Panc1 (cell line): ENCODE data around the gene SERTM2. TPM values are rescaled to one million over a fixed set of nuclear protein-coding genes. Genes with fewer than 3 reads are reported as not detected.

Experiments used
- ATAC-seq: fragments of 200-7000 bp; cut with Tn5 transposase; 2 replicates; pipeline ENCODE4 v1.9.1; 2020; ENCODE audit warnings: mild to moderate bottlenecking, moderate library complexity
- BruUV-seq: library from RNA; stranded (reverse); fragments of 400-500 nt; replicated peaks from 2 replicates; lab custom pipeline; 2021; lab: Mats Ljungman, UMichigan
- CTCF ChIA-PET: fragments of 300-600 bp; sonication (Branson Sonifier 250); formaldehyde crosslinking; loops from one replicate; lab custom pipeline; 2022; ENCODE audit warnings: antibody characterized with exemption; lab: Charles Lee
- POLR2A ChIA-PET: fragments of 300-600 bp; sonication (Branson Sonifier 250); formaldehyde crosslinking; loops from one replicate; lab custom pipeline; 2022; ENCODE audit warnings: antibody characterized with exemption; lab: Charles Lee
- DNase-seq: peaks from one replicate; pipeline ENCODE4 v3.0.0-alpha.2; 2010; ENCODE audit warnings: low read depth, low spot score
- H3K27ac ChIP-seq: 2 replicates; pipeline ENCODE4 v1.5.1; 2011; ENCODE audit warnings: mild to moderate bottlenecking, low read length, inconsistent platforms
- H3K27me3 ChIP-seq: fragments of 200-500 bp; sonication (Bioruptor generic); 2 replicates; pipeline ENCODE4 v1.6.0; 2014; ENCODE audit warnings: low read length, inconsistent platforms; ENCODE audit not compliant: control insufficient read depth, insufficient read depth
- H3K36me3 ChIP-seq: fragments of 200-500 bp; sonication (Bioruptor generic); 2 replicates; pipeline ENCODE4 v1.5.1; 2014; ENCODE audit warnings: inconsistent platforms, mild to moderate bottlenecking, low read length, moderate library complexity; ENCODE audit not compliant: control insufficient read depth, insufficient read depth
- H3K4me1 ChIP-seq: 2 replicates; pipeline ENCODE4 v1.5.1; 2011; ENCODE audit warnings: inconsistent platforms, mild to moderate bottlenecking, low read length, moderate library complexity; ENCODE audit not compliant: control insufficient read depth, insufficient read depth
- H3K4me3 ChIP-seq, 2 experiments: 2 replicates each; pipeline ENCODE4 v1.5.1; 2011 to 2012; ENCODE audit warnings: low read depth in 2 of 2, low read length in 2 of 2, mild to moderate bottlenecking in 2 of 2, inconsistent platforms in 1 of 2, moderate library complexity in 1 of 2
- H3K9me3 ChIP-seq: fragments of 200-500 bp; sonication (Bioruptor generic); 2 replicates; pipeline ENCODE4 v1.5.1; 2014; ENCODE audit warnings: low read depth, mild to moderate bottlenecking, inconsistent platforms, low read length, moderate library complexity; ENCODE audit not compliant: control insufficient read depth, insufficient read depth
- POLR2AphosphoS5 ChIP-seq: IDR thresholded peaks from 2 replicates; pipeline ENCODE4 v1.6.1; 2012; ENCODE audit warnings: mild to moderate bottlenecking, low read depth, low read length, moderate library complexity
- REST ChIP-seq, 2 experiments: IDR thresholded peaks; 2 replicates each; pipeline ENCODE4 v1.6.1; 2011 to 2012; ENCODE audit warnings: low read depth in 2 of 2, control low read depth in 1 of 2, low read length in 1 of 2, mild to moderate bottlenecking in 1 of 2, moderate library complexity in 1 of 2; ENCODE audit not compliant: insufficient read depth in 1 of 2
- SIN3A ChIP-seq: IDR thresholded peaks from 2 replicates; pipeline ENCODE4 v1.6.1; 2012; ENCODE audit warnings: low read depth, mild to moderate bottlenecking, low read length, moderate library complexity, borderline replicate concordance; ENCODE audit not compliant: insufficient read depth
- TCF7L2 ChIP-seq: IDR thresholded peaks from 2 replicates; pipeline ENCODE4 v1.6.1; 2011; ENCODE audit warnings: mild to moderate bottlenecking, low read depth, low read length, inconsistent platforms
- in situ Hi-C: cut with HindIII; loops from 2 replicates; pipeline ENCODE4 v1.10.0; 2016; ENCODE audit warnings: low sequenced_read_pairs, low pct_unique_long_range_greater_than_20kb
- intact Hi-C: fragments of 100-400 bp; cut with micrococcal nuclease; formaldehyde crosslinking; loops from one replicate; pipeline ENCODE4 v1.10.0; 2022; ENCODE audit not compliant: unreplicated experiment
- total RNA-seq: library from RNA; stranded (reverse); gene quantifications from one replicate; pipeline ENCODE4 v1.2.1, GENCODE V29; 2021; ENCODE audit not compliant: unreplicated experiment
- TF ChIP-seq, protein P1 (sequence below): fragments of 450-650 bp; IDR thresholded peaks from 2 replicates; pipeline ENCODE4 v1.5.1; 2017; ENCODE audit warnings: mild to moderate bottlenecking

Gene SERTM2
- total RNA-seq, 1 experiment from 2014 or later: not detected

DNA sequence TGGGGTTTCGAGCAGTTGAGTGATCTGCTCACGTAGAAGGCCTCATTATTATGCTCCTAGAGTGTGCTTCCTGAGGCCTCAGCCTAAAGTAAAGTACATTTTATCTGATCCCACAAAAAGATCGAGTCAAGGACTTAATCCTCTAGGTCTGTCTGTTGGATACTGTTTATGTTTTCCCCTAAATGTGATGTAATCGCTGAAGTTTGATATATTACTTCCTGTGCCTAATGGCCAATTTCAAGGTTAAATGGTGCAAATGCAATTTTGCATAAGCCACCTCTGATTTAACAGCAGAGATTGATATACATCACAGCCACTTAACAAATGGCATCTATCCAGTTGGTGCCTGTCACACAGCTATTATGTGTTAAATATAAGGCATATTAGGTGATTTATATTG lies 19.4 kb upstream of the SERTM2 start:
- intact Hi-C loops: no loop called here
- in situ Hi-C loops: no loop called here
- POLR2A ChIA-PET: no interaction called here
- BruUV-seq: no TSS peak
- H3K27ac ChIP-seq: no peak overlapping the region
- TF ChIP-seq, protein P1, sequence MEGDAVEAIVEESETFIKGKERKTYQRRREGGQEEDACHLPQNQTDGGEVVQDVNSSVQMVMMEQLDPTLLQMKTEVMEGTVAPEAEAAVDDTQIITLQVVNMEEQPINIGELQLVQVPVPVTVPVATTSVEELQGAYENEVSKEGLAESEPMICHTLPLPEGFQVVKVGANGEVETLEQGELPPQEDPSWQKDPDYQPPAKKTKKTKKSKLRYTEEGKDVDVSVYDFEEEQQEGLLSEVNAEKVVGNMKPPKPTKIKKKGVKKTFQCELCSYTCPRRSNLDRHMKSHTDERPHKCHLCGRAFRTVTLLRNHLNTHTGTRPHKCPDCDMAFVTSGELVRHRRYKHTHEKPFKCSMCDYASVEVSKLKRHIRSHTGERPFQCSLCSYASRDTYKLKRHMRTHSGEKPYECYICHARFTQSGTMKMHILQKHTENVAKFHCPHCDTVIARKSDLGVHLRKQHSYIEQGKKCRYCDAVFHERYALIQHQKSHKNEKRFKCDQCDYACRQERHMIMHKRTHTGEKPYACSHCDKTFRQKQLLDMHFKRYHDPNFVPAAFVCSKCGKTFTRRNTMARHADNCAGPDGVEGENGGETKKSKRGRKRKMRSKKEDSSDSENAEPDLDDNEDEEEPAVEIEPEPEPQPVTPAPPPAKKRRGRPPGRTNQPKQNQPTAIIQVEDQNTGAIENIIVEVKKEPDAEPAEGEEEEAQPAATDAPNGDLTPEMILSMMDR: no peak
- TF ChIP-seq TCF7L2: no peak
- TF ChIP-seq SIN3A: no peak
- no peak for TF ChIP-seq REST (IDR thresholded peaks at IDR 0.05; ENCODE audit: insufficient read depth in 1 of 2, low read depth in 2 of 2, low read length in 1 of 2)
- TF ChIP-seq POLR2AphosphoS5: no peak
- H3K36me3 ChIP-seq: no peaks in the 10 kb centered on the region
- no peak for DNase-seq
- H3K9me3 ChIP-seq: no peaks in the 10 kb centered on the region
- no peaks in the 10 kb centered on the region for H3K27me3 ChIP-seq
- no peak for ATAC-seq
- CTCF ChIA-PET: no interaction called here
- no peaks in the 10 kb centered on the region for H3K4me1 ChIP-seq
- no peak overlapping the region for H3K4me3 ChIP-seq

GRCh38 chrX:111498538-111499103 lies 12.8 kb upstream of the SERTM2 start:
- in situ Hi-C loops: no loop called here
- BruUV-seq: no TSS peak
- Histone ChIP-seq H3K27ac (no peak overlapping the region), H3K4me3 (no peak overlapping the region), H3K4me1 (no peaks in the 10 kb centered on the region), H3K36me3 (no peaks in the 10 kb centered on the region), H3K27me3 (no peaks in the 10 kb centered on the region), H3K9me3 (no peaks in the 10 kb centered on the region)
- CTCF ChIA-PET: no interaction called here
- POLR2A ChIA-PET: no interaction called here
- intact Hi-C loops: no loop called here
- TF ChIP-seq POLR2AphosphoS5 (no peak), SIN3A (no peak), TCF7L2 (no peak), REST (IDR thresholded peaks at IDR 0.05; ENCODE audit: insufficient read depth in 1 of 2, low read depth in 2 of 2, low read length in 1 of 2) (no peak)
- TF ChIP-seq, protein P1: no peak
- ATAC-seq (no peak), DNase-seq (no peak)
